IPS-18c (cell line): ENCODE data around the gene MAST4.
"Not testable (repeated sequence)": the region's sequence is repeated elsewhere in the genome, so short reads cannot be mapped to it uniquely, and the experiment has no call there.

Experiments used
- H3K4me3 ChIP-seq: 2 replicates; pipeline ENCODE4 v1.7.0; 2013; ENCODE audit warnings: low read depth, mild to moderate bottlenecking, low read length, moderate library complexity; ENCODE audit not compliant: insufficient read depth
- H3K9me3 ChIP-seq: one replicate; pipeline ENCODE4 v1.6.1; 2013; ENCODE audit warnings: mild to moderate bottlenecking, low read length, moderate library complexity; ENCODE audit not compliant: control insufficient read depth, insufficient read depth

Gene MAST4

DNA sequence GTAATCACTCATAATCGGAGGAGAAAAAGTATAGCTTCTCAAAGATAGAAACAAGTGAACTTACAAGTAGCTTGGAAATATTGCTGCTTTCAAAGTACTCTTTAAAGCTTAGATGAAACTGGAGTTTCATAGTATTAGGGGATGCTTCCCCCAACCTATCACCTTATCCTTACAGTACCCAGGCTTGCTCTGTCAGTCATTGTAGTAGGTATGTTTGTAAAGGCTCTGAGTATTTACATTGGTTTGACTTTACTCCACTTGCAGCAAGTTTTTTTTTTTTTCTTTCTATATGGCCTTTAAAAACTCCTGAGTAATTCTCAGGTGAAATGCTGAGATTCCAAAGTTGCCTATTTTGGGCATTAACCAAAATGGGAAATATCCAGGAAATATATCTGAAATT is 515.6 kb downstream of the MAST4 start:
- Histone ChIP-seq H3K9me3 (no peaks in the 10 kb centered on the region), H3K4me3 (no peak overlapping the region)

DNA sequence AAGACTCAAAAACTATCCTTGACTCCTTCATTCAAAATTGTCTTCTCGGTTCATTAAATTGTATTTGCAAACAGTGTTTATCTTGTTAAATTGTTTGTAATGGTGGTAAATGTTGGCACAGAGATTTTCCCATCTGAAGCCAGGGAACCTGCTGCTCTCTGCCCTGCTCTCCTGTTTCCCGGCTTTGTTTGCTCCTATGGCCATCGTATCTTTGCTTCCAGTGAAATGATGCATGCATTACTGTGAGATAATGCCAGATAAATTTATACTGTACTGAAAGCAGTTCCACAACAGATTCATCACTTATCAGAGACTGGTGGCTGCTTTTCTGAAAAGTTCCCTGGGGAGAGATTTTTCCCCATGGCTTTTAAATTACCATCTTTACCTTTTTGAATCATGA is 519.1 kb downstream of the MAST4 start:
- Histone ChIP-seq H3K9me3 (no peaks in the 10 kb centered on the region), H3K4me3 (no peak overlapping the region)

- no peaks in the 10 kb centered on the region for H3K9me3 ChIP-seq
- H3K4me3 ChIP-seq: no peak overlapping the region
Measured at GRCh38 chr5:67115817-67116216, 519.6 kb downstream of the MAST4 start.

DNA sequence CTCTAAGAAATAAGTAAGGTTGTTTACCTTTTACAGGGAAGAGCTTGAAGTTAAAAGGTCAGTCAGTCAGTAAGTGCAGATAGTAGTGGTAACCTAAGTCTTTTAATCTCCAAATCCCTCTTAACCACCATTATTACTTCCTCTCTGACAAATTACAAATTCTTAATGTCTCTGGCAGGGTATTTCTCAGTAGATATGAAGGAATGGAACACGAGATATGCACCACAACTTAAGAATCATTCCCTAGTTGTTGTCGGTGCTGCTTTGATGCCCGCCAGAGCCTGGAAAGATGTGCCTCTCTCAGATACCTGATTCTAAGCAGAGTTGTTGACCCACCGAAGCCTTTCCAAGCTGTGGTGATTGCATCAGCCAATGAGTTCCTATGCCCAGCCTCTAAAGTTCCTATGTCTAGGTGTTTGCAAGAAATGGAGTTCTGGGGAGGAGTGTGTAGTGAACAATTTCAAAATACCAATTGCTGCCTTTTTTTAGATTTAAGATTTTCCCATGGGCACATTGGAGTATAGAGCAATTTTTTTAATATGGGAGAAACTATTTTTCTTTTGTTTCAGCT is 521.9 kb downstream of the MAST4 start:
- no peaks in the 10 kb centered on the region for H3K9me3 ChIP-seq
- no peak overlapping the region for H3K4me3 ChIP-seq

GRCh38 chr5:67119010-67119409 is 522.8 kb downstream of the MAST4 start:
- Histone ChIP-seq H3K9me3 (no peaks in the 10 kb centered on the region), H3K4me3 (no peak overlapping the region)

DNA sequence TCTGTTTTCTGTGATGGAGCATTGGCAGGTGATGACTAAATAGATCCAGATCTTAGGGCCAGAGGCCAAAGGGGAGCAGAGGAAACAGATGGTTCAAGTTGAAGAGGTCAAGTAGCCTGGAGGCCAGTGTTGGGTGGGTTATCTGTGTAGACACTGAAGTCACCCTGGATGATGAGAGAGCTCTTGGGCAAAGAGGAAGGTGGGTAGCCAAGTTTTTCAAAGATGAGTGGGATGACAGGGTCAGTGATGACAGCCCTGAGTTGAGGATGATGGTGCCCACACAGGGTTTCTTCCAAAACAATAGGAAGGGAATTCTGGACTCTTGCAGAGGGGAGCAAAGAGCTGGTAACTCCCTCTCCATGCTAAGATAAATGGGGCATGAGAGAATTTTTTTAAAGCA is 523.8 kb downstream of the MAST4 start:
- H3K9me3 ChIP-seq: no peaks in the 10 kb centered on the region

DNA sequence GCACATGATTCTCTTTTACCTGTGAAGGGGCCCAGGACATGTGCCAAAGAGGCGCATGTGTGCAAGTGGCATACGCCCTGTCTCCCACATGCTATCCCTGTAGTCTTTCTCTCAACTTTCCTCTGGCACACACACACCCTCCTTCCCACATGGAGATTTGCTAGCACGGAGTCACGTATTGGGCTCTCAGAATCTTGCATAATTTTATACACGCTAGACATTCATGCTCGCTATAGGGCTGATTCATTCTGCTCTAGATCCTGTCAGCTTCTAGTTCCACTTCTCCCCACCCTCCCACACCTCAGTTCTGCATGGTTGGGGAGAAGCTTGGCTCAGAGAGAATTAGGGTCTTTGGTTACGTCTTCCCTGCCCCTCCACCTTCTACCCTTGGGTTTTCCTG is 527.6 kb downstream of the MAST4 start:
- H3K4me3 ChIP-seq: no peak overlapping the region
- H3K9me3 ChIP-seq: no peaks in the 10 kb centered on the region

More for the DNA sequence above, 523.8 kb downstream of the MAST4 start:
- H3K4me3 ChIP-seq: no peak overlapping the region

GRCh38 chr5:67124556-67124955 is 528.4 kb downstream of the MAST4 start:
- Histone ChIP-seq H3K9me3 (no peaks in the 10 kb centered on the region), H3K4me3 (no peak overlapping the region)

- H3K4me3 ChIP-seq, H3K9me3 ChIP-seq: not testable (repeated sequence)
Measured at GRCh38 chr5:67127347-67127895, 531.2 kb downstream of the MAST4 start.

GRCh38 chr5:67129768-67130167 is 533.6 kb downstream of the MAST4 start:
- Histone ChIP-seq H3K4me3 (no peak overlapping the region), H3K9me3 (no peaks in the 10 kb centered on the region)

DNA sequence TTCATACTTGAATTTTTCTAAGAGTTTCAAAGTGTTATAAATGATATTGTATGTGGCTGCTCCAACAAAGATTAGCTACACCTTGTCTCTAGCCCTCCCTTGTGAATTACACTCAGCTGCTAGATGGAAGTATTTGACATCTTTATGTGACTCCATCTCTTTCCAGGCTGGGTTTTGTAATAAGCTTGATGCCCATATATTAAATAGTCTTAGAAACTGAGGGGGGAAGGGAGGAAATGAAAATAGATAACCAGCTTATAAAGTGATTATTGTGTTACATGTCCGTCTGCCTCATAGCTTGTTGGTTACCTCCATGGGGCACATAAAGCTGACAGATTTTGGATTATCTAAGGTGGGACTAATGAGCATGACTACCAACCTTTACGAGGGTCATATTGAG is 537.0 kb downstream of the MAST4 start:
- Histone ChIP-seq H3K4me3 (no peak overlapping the region), H3K9me3 (no peaks in the 10 kb centered on the region)

- H3K9me3 ChIP-seq: no peaks in the 10 kb centered on the region
- no peak overlapping the region for H3K4me3 ChIP-seq
Measured at GRCh38 chr5:67133776-67134175, 537.6 kb downstream of the MAST4 start.

- no peaks in the 10 kb centered on the region for H3K9me3 ChIP-seq
- no peak overlapping the region for H3K4me3 ChIP-seq
Measured at GRCh38 chr5:67135381-67135984, 539.3 kb downstream of the MAST4 start.

GRCh38 chr5:67139030-67139429 is 542.8 kb downstream of the MAST4 start:
- Histone ChIP-seq H3K9me3 (no peaks in the 10 kb centered on the region), H3K4me3 (no peak overlapping the region)

DNA sequence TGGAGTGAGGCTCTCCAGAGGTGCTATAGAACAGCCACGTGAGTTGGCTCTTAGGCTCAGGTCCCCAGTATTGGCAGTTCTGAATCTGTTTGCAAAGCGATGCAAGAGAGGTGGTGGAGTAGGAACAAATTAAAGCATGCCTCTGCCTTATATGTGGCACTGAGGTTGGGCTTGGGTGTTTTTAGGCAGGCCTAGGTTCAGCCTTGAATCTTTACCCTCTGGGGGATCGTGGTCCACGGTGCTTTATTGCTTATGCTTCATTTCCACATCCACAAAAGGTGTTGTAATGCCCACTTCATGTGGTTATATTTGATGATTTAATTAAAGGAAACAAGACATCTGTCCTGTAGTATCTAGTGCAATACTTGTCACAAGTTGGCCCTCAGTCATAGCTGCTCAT is 544.2 kb downstream of the MAST4 start:
- Histone ChIP-seq H3K4me3 (no peak overlapping the region), H3K9me3 (no peaks in the 10 kb centered on the region)

- no peak overlapping the region for H3K4me3 ChIP-seq
- H3K9me3 ChIP-seq: no peaks in the 10 kb centered on the region
Measured at GRCh38 chr5:67141644-67142043, 545.5 kb downstream of the MAST4 start.

- no peak overlapping the region for H3K4me3 ChIP-seq
Measured at GRCh38 chr5:67142816-67143215, 546.6 kb downstream of the MAST4 start.

DNA sequence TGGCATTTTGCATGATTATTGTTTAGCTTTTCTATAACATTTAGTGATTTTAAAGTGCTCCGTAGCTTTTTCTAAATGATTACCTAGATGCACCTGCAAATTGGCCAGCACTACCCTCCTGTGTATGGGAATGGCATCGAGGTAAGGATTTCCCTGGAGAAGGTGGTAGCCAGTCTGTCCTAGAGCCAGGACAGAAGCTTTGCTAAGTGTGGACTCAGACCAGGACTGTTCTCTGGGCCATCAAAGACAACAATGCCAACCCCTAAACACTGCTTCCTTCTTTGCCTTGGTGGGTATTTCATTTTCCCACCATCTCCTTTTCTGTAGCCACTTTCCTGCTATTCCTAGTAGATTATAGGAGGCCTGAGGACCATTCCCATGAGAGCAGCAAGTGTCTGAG is 547.4 kb downstream of the MAST4 start:
- Histone ChIP-seq H3K4me3 (no peak overlapping the region), H3K9me3 (no peaks in the 10 kb centered on the region)

More at GRCh38 chr5:67142816-67143215, 546.6 kb downstream of the MAST4 start:
- no peaks in the 10 kb centered on the region for H3K9me3 ChIP-seq

GRCh38 chr5:67144183-67144639 is 548.0 kb downstream of the MAST4 start:
- Histone ChIP-seq H3K9me3 (no peaks in the 10 kb centered on the region), H3K4me3 (no peak overlapping the region)
